NCI-H2196 treated with DMSO at 0.1 percent for 48 hours (cell line): Measurements from ENCODE around the gene IMPG2.
A peak's percentile ranks its signal among the peaks of the same experiment; 100 is the strongest.

Source experiments
- DNase-seq: peaks from one replicate; lab custom pipeline; 2025; ENCODE audit not compliant: unreplicated experiment; lab: John Stamatoyannopoulos, UW

Gene IMPG2

GRCh38 chr3:101278727-101279126 lies 41.6 kb downstream of the IMPG2 start:
- DNase-seq: no peak

- no peak for DNase-seq
Measured at GRCh38 chr3:101273608-101274007, 46.8 kb downstream of the IMPG2 start.

GRCh38 chr3:101273156-101273555 lies 47.2 kb downstream of the IMPG2 start:
- no peak for DNase-seq

GRCh38 chr3:101271728-101272127 lies 48.6 kb downstream of the IMPG2 start:
- DNase-seq: no peak

- peak; percentile 54 for DNase-seq
Measured at GRCh38 chr3:101270149-101270548, 50.2 kb downstream of the IMPG2 start.

GRCh38 chr3:101268971-101269671 lies 51.3 kb downstream of the IMPG2 start:
- no peak for DNase-seq

GRCh38 chr3:101268141-101268540 lies 52.2 kb downstream of the IMPG2 start:
- no peak for DNase-seq

GRCh38 chr3:101266566-101266965 lies 53.8 kb downstream of the IMPG2 start:
- no peak for DNase-seq

GRCh38 chr3:101266071-101266470 lies 54.3 kb downstream of the IMPG2 start:
- DNase-seq: no peak

GRCh38 chr3:101262393-101263240 lies 57.8 kb downstream of the IMPG2 start:
- DNase-seq: no peak

GRCh38 chr3:101261506-101261905 lies 58.9 kb downstream of the IMPG2 start:
- DNase-seq: no peak

GRCh38 chr3:101259485-101260341 lies 60.7 kb downstream of the IMPG2 start:
- DNase-seq: no peak

- DNase-seq: no peak
Measured at GRCh38 chr3:101256511-101256910, 63.9 kb downstream of the IMPG2 start.

GRCh38 chr3:101255441-101255840 lies 64.9 kb downstream of the IMPG2 start:
- no peak for DNase-seq

GRCh38 chr3:101253396-101253795 lies 67.0 kb downstream of the IMPG2 start:
- no peak for DNase-seq

- no peak for DNase-seq
Measured at GRCh38 chr3:101252945-101253344, 67.4 kb downstream of the IMPG2 start.

GRCh38 chr3:101252307-101252706 lies 68.1 kb downstream of the IMPG2 start:
- DNase-seq: no peak

GRCh38 chr3:101251441-101251840 lies 68.9 kb downstream of the IMPG2 start:
- DNase-seq: no peak

- no peak for DNase-seq
Measured at GRCh38 chr3:101249522-101249921, 70.9 kb downstream of the IMPG2 start.

- DNase-seq: no peak
Measured at GRCh38 chr3:101248736-101249135, 71.6 kb downstream of the IMPG2 start.

GRCh38 chr3:101244212-101244575 lies 76.2 kb downstream of the IMPG2 start:
- no peak for DNase-seq
